Measurements from ENCODE around the gene PNCK. TPM values are rescaled to one million over a fixed set of nuclear protein-coding genes. Genes with fewer than 3 reads are reported as not detected.

The PNCK gene
- total and polyA plus RNA-seq, 10 of the 15 experiments (the other 5 are each of a cell fraction or from before 2014, with no cell fraction given) = 0.21 to 0.67 (median 0.54) TPM; not detected in 7

DNA sequence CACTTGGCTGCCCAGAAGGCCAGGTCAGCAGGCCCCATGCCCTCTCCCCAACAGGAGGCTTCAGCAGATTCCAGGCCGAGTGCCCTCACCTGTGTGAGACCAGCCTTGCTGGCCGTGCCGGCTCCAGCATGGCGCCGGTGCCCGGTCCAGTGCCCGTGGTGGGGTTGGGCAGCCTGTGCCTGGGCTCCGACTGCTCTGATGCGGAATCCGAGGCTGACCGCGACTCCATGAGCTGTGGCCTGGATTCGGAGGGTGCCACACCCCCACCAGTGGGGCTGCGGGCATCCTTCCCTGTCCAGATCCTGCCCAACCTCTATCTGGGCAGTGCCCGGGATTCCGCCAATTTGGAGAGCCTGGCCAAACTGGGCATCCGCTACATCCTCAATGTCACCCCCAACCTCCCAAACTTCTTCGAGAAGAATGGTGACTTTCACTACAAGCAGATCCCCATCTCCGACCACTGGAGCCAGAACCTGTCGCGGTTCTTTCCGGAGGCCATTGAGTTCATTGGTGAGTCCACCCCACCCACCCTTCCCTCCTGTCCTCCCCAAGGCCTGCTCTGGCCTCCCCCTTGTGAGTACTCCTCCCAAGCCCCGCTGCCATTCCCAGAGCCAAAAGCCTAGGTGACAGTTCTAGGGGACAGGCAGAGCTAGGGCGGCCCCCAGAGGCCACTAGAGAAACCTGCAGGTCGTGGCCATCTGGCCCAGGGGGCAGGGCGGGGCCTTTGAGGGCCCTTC is 24.3 kb downstream of the PNCK start:
- no peaks in the 10 kb centered on the region; the same call in 2 of the 3 replicates for H3K9me3 ChIP-seq (replicated peaks; ENCODE audit: control insufficient read depth, insufficient read depth, low read length)
- 58% methylated on average over 26 of the region's 26 CpGs for WGBS (ENCODE audit: insufficient coverage, insufficient replicate concordance, low lambda C conversion rate, missing lambda C conversion rate)
- H3K4me2 ChIP-seq (ENCODE audit: control insufficient read depth, insufficient read depth) = no peak overlapping the region
- no peak overlapping the region for H3K4me3 ChIP-seq
- no peak overlapping the region for H2AFZ ChIP-seq (ENCODE audit: control insufficient read depth, low read depth, low read length)
- H3K27ac ChIP-seq (ENCODE audit: control insufficient read depth, insufficient read depth) = no peak overlapping the region
- no TSS peak for BruUV-seq (replicated peaks)
- TF ChIP-seq SMC3 (IDR thresholded peaks at IDR 0.05; ENCODE audit: borderline replicate concordance, low read length) (peak; percentile 44), RAD21 (IDR thresholded peaks at IDR 0.05; ENCODE audit: insufficient read depth, low read depth, low read length) (peak; percentile 83), E2F8 (IDR thresholded peaks at IDR 0.05; ENCODE audit: low read depth, partially characterized antibody) (no peak), CTCF (IDR thresholded peaks at IDR 0.05 in 2 of 3, conservative IDR thresholded peaks at IDR 0.05 in 1 of 3; ENCODE audit: control insufficient read depth in 2 of 3, extremely low read depth in 1 of 3, insufficient read depth in 1 of 3, low read depth in 3 of 3, low read length in 3 of 3) (peak; percentile 46 to 64 (median 61)), CEBPZ (IDR thresholded peaks at IDR 0.05; ENCODE audit: low read depth, low read length) (no peak), PAX8 (IDR thresholded peaks at IDR 0.05) (no peak), BCL3 (IDR thresholded peaks at IDR 0.05; ENCODE audit: borderline replicate concordance, insufficient read depth, low read depth, low read length, poor library complexity, severe bottlenecking) (no peak), YY1 (IDR thresholded peaks at IDR 0.05; ENCODE audit: low read depth, low read length) (0 out of 2 replicates have a peak, but pooled peaks have one; percentile 14), IRF4 (IDR thresholded peaks at IDR 0.05; ENCODE audit: low read depth, low read length) (no peak)
- ATAC-seq (peak; percentile 93), DNase-seq (ENCODE audit: low read depth, low spot score) (no peak), FAIRE-seq (no peak)
- H3K9ac ChIP-seq (ENCODE audit: control insufficient read depth, insufficient read depth, low read length) = no peak overlapping the region
- ChIA-PET CTCF (interaction anchor here (0.7 to 2.0 kb wide), 7 partner anchors 13 to 109 kb away, joined by 3 to 6 read pairs (median 3); no protein-coding TSS in a partner anchor), RAD21 (ENCODE audit: unreplicated experiment) (interaction anchor here (1.7 to 2.2 kb wide), 3 partner anchors 95 to 708 kb away, joined by 5 to 6 read pairs (median 5); no protein-coding TSS in a partner anchor), SMC1A (ENCODE audit: uncharacterized antibody, unreplicated experiment) (interaction anchor here (0.9 kb wide), 1 partner anchor 109 kb away, joined by 3 read pairs; no protein-coding TSS in a partner anchor), POLR2A (no interaction called here)
- in situ Hi-C loops (cut with MboI) = no loop called here
- H3K36me3 ChIP-seq (ENCODE audit: control insufficient read depth in 2 of 2, insufficient read depth in 2 of 2, low read length in 1 of 2) = no peaks in the 10 kb centered on the region
- H3K4me1 ChIP-seq (ENCODE audit: control insufficient read depth, insufficient read depth, low read length) = no peaks in the 10 kb centered on the region
- intact Hi-C loops (cut with micrococcal nuclease; ENCODE audit: unreplicated experiment) = loop anchor here (2.0 kb wide), 1 partner anchor 95 kb away; no protein-coding TSS in a partner anchor
- H3K79me2 ChIP-seq (ENCODE audit: control insufficient read depth, insufficient read depth, low read length) = no peaks in the 10 kb centered on the region
- H3K27me3 ChIP-seq (replicated peaks in 1 of 2; ENCODE audit: control insufficient read depth in 2 of 2, insufficient read depth in 2 of 2, low read length in 1 of 2) = peaks cover 0 to 2% of the 10 kb centered on the region in 2 experiments; a peak in 2 of 4 replicates
- H4K20me1 ChIP-seq (ENCODE audit: control insufficient read depth, insufficient read depth) = no peaks in the 10 kb centered on the region
